ENCODE results near the gene AEBP1.

Gene AEBP1

GRCh38 chr7:44103923-44104859, at the start of gene AEBP1:
Gene AEBP1, plus strand, starts transcription at chr7:44104345. Its CDS starts 321 bp downstream, at chr7:44104666.
- H3K4me3 ChIP-seq (ENCODE audit: low read length), result peak within 1 kb of the TSS; percentile 46
- TF ChIP-seq CTCF (conservative IDR thresholded peaks at IDR 0.05; ENCODE audit: low read depth, low read length), result no peak
- DNase-seq (ENCODE audit: low read depth), result no peak

- no peak for DNase-seq (ENCODE audit: low read depth)
- H3K4me3 ChIP-seq (ENCODE audit: low read length), result no peak overlapping the region
- no peak for TF ChIP-seq CTCF (conservative IDR thresholded peaks at IDR 0.05; ENCODE audit: low read depth, low read length)
Observed at GRCh38 chr7:44056681-44057080, 47.5 kb upstream of the AEBP1 start.

GRCh38 chr7:44057181-44057848, 46.8 kb upstream of the AEBP1 start:
- no peak overlapping the region for H3K4me3 ChIP-seq (ENCODE audit: low read length)
- no peak for TF ChIP-seq CTCF (conservative IDR thresholded peaks at IDR 0.05; ENCODE audit: low read depth, low read length)
- DNase-seq (ENCODE audit: low read depth), result no peak

- DNase-seq (ENCODE audit: low read depth), result no peak
- no peak for TF ChIP-seq CTCF (conservative IDR thresholded peaks at IDR 0.05; ENCODE audit: low read depth, low read length)
- no peak overlapping the region for H3K4me3 ChIP-seq (ENCODE audit: low read length)
Observed at GRCh38 chr7:44057849-44058758, 46.0 kb upstream of the AEBP1 start.

- no peak for DNase-seq (ENCODE audit: low read depth)
- no peak overlapping the region for H3K4me3 ChIP-seq (ENCODE audit: low read length)
- no peak for TF ChIP-seq CTCF (conservative IDR thresholded peaks at IDR 0.05; ENCODE audit: low read depth, low read length)
Observed at GRCh38 chr7:44058759-44059218, 45.4 kb upstream of the AEBP1 start.

- no peak for TF ChIP-seq CTCF (conservative IDR thresholded peaks at IDR 0.05; ENCODE audit: low read depth, low read length)
- no peak overlapping the region for H3K4me3 ChIP-seq (ENCODE audit: low read length)
- DNase-seq (ENCODE audit: low read depth), result no peak
Observed at GRCh38 chr7:44059219-44060090, 44.7 kb upstream of the AEBP1 start.
